Karpas-422 (cell line): Measurements from ENCODE around the gene CLIP4. TPM values are rescaled to one million over a fixed set of nuclear protein-coding genes. Genes with fewer than 3 reads are reported as not detected.
"Not testable (repeated sequence)": the region's sequence is repeated elsewhere in the genome, so short reads cannot be mapped to it uniquely, and the experiment has no call there.

Experiments
- DNase-seq: peaks from one replicate; pipeline ENCODE4 v3.0.0-alpha.2; 2015
- H2AFZ ChIP-seq: fragments of 200-600 bp; sonication (generic); 2 replicates; pipeline ENCODE4 v1.6.1; 2014; ENCODE audit warnings: antibody characterized with exemption, low read length, mixed read lengths
- H3K27ac ChIP-seq: fragments of 200-600 bp; sonication (generic); 2 replicates; pipeline ENCODE4 v1.5.1; 2014; ENCODE audit warnings: mild to moderate bottlenecking, low read length, moderate library complexity
- H3K27me3 ChIP-seq: fragments of 200-600 bp; sonication (generic); 2 replicates; pipeline ENCODE4 v1.6.1; 2014; ENCODE audit warnings: low read length, mixed read lengths
- H3K36me3 ChIP-seq: fragments of 200-600 bp; sonication (generic); 2 replicates; pipeline ENCODE4 v1.6.1; 2014; ENCODE audit warnings: low read length, mixed read lengths; ENCODE audit not compliant: insufficient read depth
- H3K4me1 ChIP-seq: fragments of 200-600 bp; sonication (generic); 2 replicates; pipeline ENCODE4 v1.6.1; 2014; ENCODE audit warnings: mild to moderate bottlenecking, low read length, mixed read lengths
- H3K4me2 ChIP-seq: fragments of 200-600 bp; sonication (generic); 2 replicates; pipeline ENCODE4 v1.6.1; 2014; ENCODE audit warnings: low read length, low read depth, mild to moderate bottlenecking; ENCODE audit not compliant: poor library complexity, severe bottlenecking
- H3K4me3 ChIP-seq: fragments of 200-600 bp; sonication (generic); 2 replicates; pipeline ENCODE4 v1.5.1; 2014; ENCODE audit warnings: mild to moderate bottlenecking, antibody characterized with exemption, low read length, mixed read lengths
- H3K79me2 ChIP-seq: fragments of 200-600 bp; sonication (generic); 2 replicates; pipeline ENCODE4 v1.6.1; 2014; ENCODE audit warnings: mild to moderate bottlenecking, low read length, mixed read lengths
- H3K9ac ChIP-seq: fragments of 200-600 bp; sonication (generic); 2 replicates; pipeline ENCODE4 v1.6.0; 2014; ENCODE audit warnings: low read length
- H3K9me2 ChIP-seq: fragments of 200-600 bp; sonication (generic), shearing (Covaris generic); replicated peaks from 2 replicates; pipeline ENCODE4 v1.6.0; 2014; ENCODE audit warnings: mild to moderate bottlenecking, low read length, moderate library complexity; ENCODE audit not compliant: insufficient read depth
- H3K9me3 ChIP-seq: fragments of 300-700, 200-600 bp; sonication (generic); 2 replicates; pipeline ENCODE4 v1.6.1; 2014; ENCODE audit warnings: low read length, mixed read lengths
- H4K20me1 ChIP-seq: fragments of 200-600 bp; sonication (generic); 2 replicates; pipeline ENCODE4 v1.6.1; 2014; ENCODE audit warnings: mild to moderate bottlenecking, antibody characterized with exemption, low read length, low read depth; ENCODE audit not compliant: insufficient read depth
- total RNA-seq: library from RNA; depleted of rRNA; stranded (reverse); fragments of >200 nt; shearing (Covaris generic); gene quantifications from 2 replicates; pipeline ENCODE4 v1.2.3, GENCODE V29; 2014; ENCODE audit warnings: low replicate concordance

The CLIP4 gene
- total RNA-seq, 1 experiment from 2014 or later = not detected

GRCh38 chr2:29084554-29084953 lies 30.7 kb upstream of the CLIP4 start:
- H3K36me3 ChIP-seq = no peaks in the 10 kb centered on the region
- H3K4me1 ChIP-seq = no peaks in the 10 kb centered on the region
- H3K9me3 ChIP-seq = no peaks in the 10 kb centered on the region
- H4K20me1 ChIP-seq = no peaks in the 10 kb centered on the region
- H3K27me3 ChIP-seq = no peaks in the 10 kb centered on the region
- no peak overlapping the region for H3K4me2 ChIP-seq
- no peak overlapping the region for H3K9ac ChIP-seq
- no peaks in the 10 kb centered on the region for H3K79me2 ChIP-seq
- no peaks in the 10 kb centered on the region for H3K9me2 ChIP-seq
- no peak for DNase-seq
- H3K4me3 ChIP-seq = no peak overlapping the region
- no peak overlapping the region for H2AFZ ChIP-seq
- H3K27ac ChIP-seq = no peak overlapping the region

- not testable (repeated sequence) for H3K27me3 ChIP-seq, H3K4me3 ChIP-seq, H3K36me3 ChIP-seq, DNase-seq, H3K79me2 ChIP-seq, H3K9me2 ChIP-seq, H3K9me3 ChIP-seq, H3K4me1 ChIP-seq, H3K4me2 ChIP-seq, H2AFZ ChIP-seq, H4K20me1 ChIP-seq, H3K27ac ChIP-seq, H3K9ac ChIP-seq
Observed at GRCh38 chr2:29090311-29090710, 24.9 kb upstream of the CLIP4 start.

GRCh38 chr2:29096969-29097368 lies 18.2 kb upstream of the CLIP4 start:
- no peak overlapping the region for H3K27ac ChIP-seq
- H3K4me1 ChIP-seq = no peaks in the 10 kb centered on the region
- H3K27me3 ChIP-seq = no peaks in the 10 kb centered on the region
- H3K9me3 ChIP-seq = no peaks in the 10 kb centered on the region
- H3K4me2 ChIP-seq = no peak overlapping the region
- H4K20me1 ChIP-seq = no peaks in the 10 kb centered on the region
- H3K4me3 ChIP-seq = no peak overlapping the region
- H3K9me2 ChIP-seq = no peaks in the 10 kb centered on the region
- H3K9ac ChIP-seq = no peak overlapping the region
- DNase-seq = no peak
- H2AFZ ChIP-seq = no peak overlapping the region
- no peaks in the 10 kb centered on the region for H3K79me2 ChIP-seq
- no peaks in the 10 kb centered on the region for H3K36me3 ChIP-seq

GRCh38 chr2:29097569-29097968 lies 17.6 kb upstream of the CLIP4 start:
- DNase-seq = no peak
- no peak overlapping the region for H3K4me3 ChIP-seq
- no peaks in the 10 kb centered on the region for H3K36me3 ChIP-seq
- H3K27me3 ChIP-seq = no peaks in the 10 kb centered on the region
- H3K27ac ChIP-seq = no peak overlapping the region
- H3K4me2 ChIP-seq = no peak overlapping the region
- no peak overlapping the region for H2AFZ ChIP-seq
- H3K9me3 ChIP-seq = no peaks in the 10 kb centered on the region
- H3K4me1 ChIP-seq = no peaks in the 10 kb centered on the region
- H4K20me1 ChIP-seq = no peaks in the 10 kb centered on the region
- no peaks in the 10 kb centered on the region for H3K9me2 ChIP-seq
- H3K9ac ChIP-seq = no peak overlapping the region
- no peaks in the 10 kb centered on the region for H3K79me2 ChIP-seq

GRCh38 chr2:29100564-29100963 lies 14.7 kb upstream of the CLIP4 start:
- Histone ChIP-seq H3K4me2 (no peak overlapping the region), H3K4me3 (no peak overlapping the region), H3K9me2 (no peaks in the 10 kb centered on the region), H4K20me1 (no peaks in the 10 kb centered on the region), H3K9me3 (no peaks in the 10 kb centered on the region), H3K9ac (no peak overlapping the region), H3K4me1 (no peaks in the 10 kb centered on the region), H3K36me3 (no peaks in the 10 kb centered on the region), H3K79me2 (no peaks in the 10 kb centered on the region), H3K27me3 (no peaks in the 10 kb centered on the region), H3K27ac (no peak overlapping the region), H2AFZ (no peak overlapping the region)
- no peak for DNase-seq

- H3K4me2 ChIP-seq = no peak overlapping the region
Observed at GRCh38 chr2:29104688-29105087, 10.5 kb upstream of the CLIP4 start.

GRCh38 chr2:29105375-29105774 lies 9.8 kb upstream of the CLIP4 start:
- no peak for DNase-seq
- Histone ChIP-seq H2AFZ (no peak overlapping the region), H3K9me3 (no peaks in the 10 kb centered on the region), H3K36me3 (no peaks in the 10 kb centered on the region), H3K27me3 (no peaks in the 10 kb centered on the region), H3K4me3 (no peak overlapping the region), H3K79me2 (no peaks in the 10 kb centered on the region), H3K9me2 (no peaks in the 10 kb centered on the region), H3K27ac (no peak overlapping the region), H3K9ac (no peak overlapping the region), H3K4me2 (no peak overlapping the region), H4K20me1 (no peaks in the 10 kb centered on the region), H3K4me1 (no peaks in the 10 kb centered on the region)

More at GRCh38 chr2:29104688-29105087, 10.5 kb upstream of the CLIP4 start:
- no peaks in the 10 kb centered on the region for H3K4me1 ChIP-seq
- no peaks in the 10 kb centered on the region for H3K27me3 ChIP-seq
- no peak for DNase-seq
- H3K27ac ChIP-seq = no peak overlapping the region
- no peaks in the 10 kb centered on the region for H3K9me2 ChIP-seq
- H3K4me3 ChIP-seq = no peak overlapping the region
- H3K9me3 ChIP-seq = no peaks in the 10 kb centered on the region
- H2AFZ ChIP-seq = no peak overlapping the region
- no peaks in the 10 kb centered on the region for H4K20me1 ChIP-seq
- H3K9ac ChIP-seq = no peak overlapping the region
- no peaks in the 10 kb centered on the region for H3K36me3 ChIP-seq
- H3K79me2 ChIP-seq = no peaks in the 10 kb centered on the region

- Histone ChIP-seq H3K27me3 (no peaks in the 10 kb centered on the region), H3K27ac (no peak overlapping the region), H3K9ac (no peak overlapping the region), H3K4me3 (no peak overlapping the region), H3K79me2 (no peaks in the 10 kb centered on the region), H4K20me1 (no peaks in the 10 kb centered on the region), H3K4me2 (no peak overlapping the region), H3K9me2 (no peaks in the 10 kb centered on the region), H3K4me1 (no peaks in the 10 kb centered on the region), H2AFZ (no peak overlapping the region), H3K36me3 (no peaks in the 10 kb centered on the region), H3K9me3 (no peaks in the 10 kb centered on the region)
- DNase-seq = no peak
Observed at GRCh38 chr2:29106256-29106655, 9.0 kb upstream of the CLIP4 start.

GRCh38 chr2:29106980-29107388 lies 8.2 kb upstream of the CLIP4 start:
- Histone ChIP-seq H2AFZ (no peak overlapping the region), H3K9ac (no peak overlapping the region), H3K79me2 (no peaks in the 10 kb centered on the region), H3K9me3 (no peaks in the 10 kb centered on the region), H3K27ac (no peak overlapping the region), H3K4me2 (no peak overlapping the region), H3K9me2 (no peaks in the 10 kb centered on the region), H3K4me3 (no peak overlapping the region), H4K20me1 (no peaks in the 10 kb centered on the region), H3K27me3 (no peaks in the 10 kb centered on the region), H3K36me3 (no peaks in the 10 kb centered on the region), H3K4me1 (no peaks in the 10 kb centered on the region)
- no peak for DNase-seq
